Measurements from ENCODE around the gene SCNN1B.

- TF ChIP-seq EZH2phosphoT487 (IDR thresholded peaks at IDR 0.05; ENCODE audit: low read depth), result no peak
- no peak for TF ChIP-seq CTCF (IDR thresholded peaks at IDR 0.05; ENCODE audit: low read depth, low read length)
These were observed 19.2 kb downstream of the SCNN1B start for GRCh38 chr16:23321206-23321875.

All from OCI-LY3 (cell line).